GM18520 (cell line): ENCODE measurements around the gene MSANTD1.

Experiments
- ATAC-seq: cut with Tn5 transposase; IDR thresholded peaks from one replicate; pipeline ENCODE4 v1.9.1; 2021; ENCODE audit not compliant: unreplicated experiment

MSANTD1 gene

GRCh38 chr4:3248811-3249661, at the start of gene MSANTD1:
MSANTD1 (plus strand) TSS chr4:3249159; CDS start chr4:3249223, 64 bp downstream.
- ATAC-seq = no peak

- no peak for ATAC-seq
Measured at GRCh38 chr4:3199653-3200422, 49.1 kb upstream of the MSANTD1 start.

- no peak for ATAC-seq
Measured at GRCh38 chr4:3200423-3201090, 48.4 kb upstream of the MSANTD1 start.

GRCh38 chr4:3201718-3202702, 46.9 kb upstream of the MSANTD1 start:
- peak; percentile 48 for ATAC-seq

GRCh38 chr4:3202836-3203820, 45.8 kb upstream of the MSANTD1 start:
- no peak for ATAC-seq

GRCh38 chr4:3203971-3204431, 45.0 kb upstream of the MSANTD1 start:
- no peak for ATAC-seq

- ATAC-seq = no peak
Measured at GRCh38 chr4:3205995-3206394, 43.0 kb upstream of the MSANTD1 start.

- ATAC-seq = no peak
Measured at GRCh38 chr4:3206439-3207100, 42.4 kb upstream of the MSANTD1 start.

- no peak for ATAC-seq
Measured at GRCh38 chr4:3207531-3208037, 41.4 kb upstream of the MSANTD1 start.

- ATAC-seq = no peak
Measured at GRCh38 chr4:3208826-3209225, 40.1 kb upstream of the MSANTD1 start.

GRCh38 chr4:3209551-3210325, 39.2 kb upstream of the MSANTD1 start:
- no peak for ATAC-seq

- ATAC-seq = no peak
Measured at GRCh38 chr4:3210467-3210866, 38.5 kb upstream of the MSANTD1 start.

GRCh38 chr4:3211866-3212265, 37.1 kb upstream of the MSANTD1 start:
- ATAC-seq = no peak

GRCh38 chr4:3212391-3213105, 36.4 kb upstream of the MSANTD1 start:
- no peak for ATAC-seq

- ATAC-seq = no peak
Measured at GRCh38 chr4:3213106-3213425, 35.9 kb upstream of the MSANTD1 start.

GRCh38 chr4:3213661-3214250, 35.2 kb upstream of the MSANTD1 start:
- no peak for ATAC-seq

GRCh38 chr4:3215256-3215655, 33.7 kb upstream of the MSANTD1 start:
- no peak for ATAC-seq
